K562 (cell line): ENCODE results near the gene ZBTB22. TPM values are rescaled to one million over a fixed set of nuclear protein-coding genes. Genes with fewer than 3 reads are reported as not detected.
A peak's percentile ranks its signal among the peaks of the same experiment; 100 is the strongest.

Experiments used
- CREB1 ChIP-seq, 2 experiments: sonication (generic) in 1 of 2; formaldehyde crosslinking in 1 of 2; IDR thresholded peaks; 2 replicates each; pipeline versions ENCODE4 v1.6.1 to v1.8.0; 2012 to 2022; ENCODE audit warnings: inconsistent platforms in 1 of 2, mild to moderate bottlenecking in 1 of 2, missing genetic modification reagents in 1 of 2, moderate library complexity in 1 of 2
- EP300 ChIP-seq: IDR thresholded peaks from 2 replicates; pipeline ENCODE4 v1.6.1; 2012; ENCODE audit warnings: low read length, improper control_type of control experiment
- HNRNPK ChIP-seq: fragments of 200-400 bp; formaldehyde crosslinking; IDR thresholded peaks from one replicate; pipeline ENCODE4 v1.6.1; 2018; ENCODE audit warnings: mild to moderate bottlenecking, low read depth, low read length; ENCODE audit not compliant: poor library complexity, severe bottlenecking
- KLF13 ChIP-seq: fragments of 450-650 bp; IDR thresholded peaks from 2 replicates; pipeline ENCODE4 v1.6.1; 2016; ENCODE audit warnings: missing genetic modification characterization, low read depth, mild to moderate bottlenecking, missing compliant biosample characterization, moderate library complexity, borderline replicate concordance
- MAZ ChIP-seq, 2 experiments: fragments of 450-650 bp in 1 of 2; sonication (generic) in 1 of 2; formaldehyde crosslinking; IDR thresholded peaks in 1 of 2; conservative IDR thresholded peaks in 1 of 2; 2 replicates each; pipeline versions ENCODE4 v1.4.0 to v1.5.0; 2020; ENCODE audit warnings: mild to moderate bottlenecking in 1 of 2, missing genetic modification reagents in 1 of 2
- PHB2 ChIP-seq: fragments of 450-650 bp; IDR thresholded peaks from 2 replicates; pipeline ENCODE4 v1.6.1; 2017; ENCODE audit warnings: low read depth
- POU5F1 ChIP-seq: fragments of 150-350 bp; IDR thresholded peaks from 2 replicates; pipeline ENCODE4 v1.6.1; 2014; ENCODE audit warnings: borderline replicate concordance, low read length, low read depth, mild to moderate bottlenecking; ENCODE audit not compliant: partially characterized antibody
- PRPF4 ChIP-seq: fragments of 200-400 bp; formaldehyde crosslinking; IDR thresholded peaks from one replicate; pipeline ENCODE4 v1.6.1; 2017; ENCODE audit warnings: low read length, low read depth, mild to moderate bottlenecking; ENCODE audit not compliant: insufficient read depth, poor library complexity, severe bottlenecking
- RFX5 ChIP-seq: IDR thresholded peaks from 2 replicates; pipeline ENCODE4 v1.6.1; 2011; ENCODE audit warnings: low read depth, mild to moderate bottlenecking, improper control_type of control experiment, low read length
- SAFB2 ChIP-seq: fragments of 200-400 bp; formaldehyde crosslinking; IDR thresholded peaks from 2 replicates; pipeline ENCODE4 v1.6.1; 2018; ENCODE audit warnings: borderline replicate concordance, low read length, low read depth, moderate library complexity; ENCODE audit not compliant: severe bottlenecking
- SMAD2 ChIP-seq: fragments of 150-350 bp; IDR thresholded peaks from 2 replicates; pipeline ENCODE4 v1.6.1; 2014; ENCODE audit warnings: low read depth, mild to moderate bottlenecking, low read length
- TEAD2 ChIP-seq: fragments of 450-650 bp; IDR thresholded peaks from 2 replicates; pipeline ENCODE4 v1.6.1; 2016; ENCODE audit warnings: missing genetic modification characterization, control low read depth, missing compliant biosample characterization
- THAP7 ChIP-seq: fragments of 250-450 bp; sonication (Bioruptor Pico); IDR thresholded peaks from 2 replicates; pipeline ENCODE4 v1.5.0; 2021
- WHSC1 ChIP-seq: IDR thresholded peaks from one replicate; pipeline ENCODE4 v1.6.1; 2012; ENCODE audit warnings: low read length, control low read depth, inconsistent platforms
- ZC3H11A ChIP-seq: IDR thresholded peaks from 2 replicates; pipeline ENCODE4 v1.6.1; 2012; ENCODE audit warnings: low read depth, low read length, improper control_type of control experiment
- ZNF830 ChIP-seq: fragments of 250-450 bp; sonication (Bioruptor Pico); IDR thresholded peaks from 2 replicates; pipeline ENCODE4 v1.5.0; 2021; ENCODE audit warnings: mild to moderate bottlenecking
- polyA plus RNA-seq, 8 experiments: library from polyadenylated mRNA; depleted of rRNA in 4 of 8; stranded (reverse) in 5 of 8; unstranded in 3 of 8; fragments of >200 nt; fragmentation: Nextera tagmentation in 2 of 8; fragmentation: Illumina TruSeq in 1 of 8; extraction: Ambion mirVana in 2 of 8; extraction: Trizol in 1 of 8; gene quantifications; 2 replicates each; pipeline versions ENCODE4 v1.2.1 to v1.2.3, GENCODE V29; 2011 to 2014; ENCODE audit warnings: inconsistent platforms in 1 of 8, missing spikeins in 1 of 8
- total RNA-seq, 7 experiments: library from RNA; depleted of rRNA in 6 of 7; stranded (reverse); fragments of >200 nt in 6 of 7; fragmentation: Illumina TruSeq in 2 of 7; extraction: Trizol in 2 of 7; gene quantifications; 2 replicates each; pipeline versions ENCODE4 v1.2.1 to v1.2.3, GENCODE V29; 2011 to 2021; ENCODE audit warnings: low replicate concordance in 1 of 7
- TF ChIP-seq, protein P1 (sequence below): sonication (generic); formaldehyde crosslinking; IDR thresholded peaks from 2 replicates; pipeline ENCODE4 v1.8.0; 2022; ENCODE audit warnings: mild to moderate bottlenecking, low read depth, missing genetic modification reagents
- TF ChIP-seq, protein P2 (sequence below): conservative IDR thresholded peaks from 2 replicates; pipeline ENCODE4 v1.6.1; 2011; ENCODE audit warnings: low read depth, mild to moderate bottlenecking, low read length; ENCODE audit not compliant: control insufficient read depth
- TF ChIP-seq, protein P3 (sequence below): fragments of 450-650 bp; formaldehyde crosslinking; IDR thresholded peaks from 2 replicates; pipeline ENCODE4 v1.4.0; 2020; ENCODE audit warnings: mild to moderate bottlenecking, mixed read lengths
- TF ChIP-seq, protein P4 (sequence below): fragments of 450-650 bp; IDR thresholded peaks from one replicate; pipeline ENCODE4 v1.6.1; 2018; ENCODE audit warnings: mild to moderate bottlenecking, moderate library complexity; ENCODE audit not compliant: partially characterized antibody

The ZBTB22 gene
- total and polyA plus RNA-seq, 9 of the 15 experiments (the other 6 are each of a cell fraction or from before 2014, with no cell fraction given): 0.21 to 11.9 (median 7.1) TPM

- TF ChIP-seq, protein P1, sequence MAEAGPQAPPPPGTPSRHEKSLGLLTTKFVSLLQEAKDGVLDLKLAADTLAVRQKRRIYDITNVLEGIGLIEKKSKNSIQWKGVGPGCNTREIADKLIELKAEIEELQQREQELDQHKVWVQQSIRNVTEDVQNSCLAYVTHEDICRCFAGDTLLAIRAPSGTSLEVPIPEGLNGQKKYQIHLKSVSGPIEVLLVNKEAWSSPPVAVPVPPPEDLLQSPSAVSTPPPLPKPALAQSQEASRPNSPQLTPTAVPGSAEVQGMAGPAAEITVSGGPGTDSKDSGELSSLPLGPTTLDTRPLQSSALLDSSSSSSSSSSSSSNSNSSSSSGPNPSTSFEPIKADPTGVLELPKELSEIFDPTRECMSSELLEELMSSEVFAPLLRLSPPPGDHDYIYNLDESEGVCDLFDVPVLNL (CRISPR knock-in tag): 0 out of 2 replicates have a peak, but pooled peaks have one; percentile 23
- TF ChIP-seq WHSC1 (no peak), ZC3H11A (no peak), POU5F1 (no peak), SAFB2 (no peak), RFX5 (no peak), KLF13 (tag) (peak; percentile 85), CREB1 (IDR thresholded peaks at IDR 0.05) (peak; percentile 12; the same call in 1 of the 2 replicates), CREB1 (CRISPR knock-in tag; IDR thresholded peaks at IDR 0.05) (0 out of 2 replicates have a peak, but pooled peaks have one; percentile 49), ZNF830 (CRISPR knock-in tag) (no peak), SMAD2 (no peak), PRPF4 (no peak), TEAD2 (tag) (no peak), EP300 (no peak), PHB2 (no peak), THAP7 (CRISPR knock-in tag) (no peak), MAZ (CRISPR knock-in tag; conservative IDR thresholded peaks at IDR 0.05 in 1 of 2, IDR thresholded peaks at IDR 0.05 in 1 of 2) (peak; percentile 33 to 41; a peak in 1 of 4 replicates), HNRNPK (no peak)
- TF ChIP-seq, protein P2, sequence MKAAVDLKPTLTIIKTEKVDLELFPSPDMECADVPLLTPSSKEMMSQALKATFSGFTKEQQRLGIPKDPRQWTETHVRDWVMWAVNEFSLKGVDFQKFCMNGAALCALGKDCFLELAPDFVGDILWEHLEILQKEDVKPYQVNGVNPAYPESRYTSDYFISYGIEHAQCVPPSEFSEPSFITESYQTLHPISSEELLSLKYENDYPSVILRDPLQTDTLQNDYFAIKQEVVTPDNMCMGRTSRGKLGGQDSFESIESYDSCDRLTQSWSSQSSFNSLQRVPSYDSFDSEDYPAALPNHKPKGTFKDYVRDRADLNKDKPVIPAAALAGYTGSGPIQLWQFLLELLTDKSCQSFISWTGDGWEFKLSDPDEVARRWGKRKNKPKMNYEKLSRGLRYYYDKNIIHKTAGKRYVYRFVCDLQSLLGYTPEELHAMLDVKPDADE: peak; percentile 40; the same call in 1 of the 2 replicates
- TF ChIP-seq, protein P3, sequence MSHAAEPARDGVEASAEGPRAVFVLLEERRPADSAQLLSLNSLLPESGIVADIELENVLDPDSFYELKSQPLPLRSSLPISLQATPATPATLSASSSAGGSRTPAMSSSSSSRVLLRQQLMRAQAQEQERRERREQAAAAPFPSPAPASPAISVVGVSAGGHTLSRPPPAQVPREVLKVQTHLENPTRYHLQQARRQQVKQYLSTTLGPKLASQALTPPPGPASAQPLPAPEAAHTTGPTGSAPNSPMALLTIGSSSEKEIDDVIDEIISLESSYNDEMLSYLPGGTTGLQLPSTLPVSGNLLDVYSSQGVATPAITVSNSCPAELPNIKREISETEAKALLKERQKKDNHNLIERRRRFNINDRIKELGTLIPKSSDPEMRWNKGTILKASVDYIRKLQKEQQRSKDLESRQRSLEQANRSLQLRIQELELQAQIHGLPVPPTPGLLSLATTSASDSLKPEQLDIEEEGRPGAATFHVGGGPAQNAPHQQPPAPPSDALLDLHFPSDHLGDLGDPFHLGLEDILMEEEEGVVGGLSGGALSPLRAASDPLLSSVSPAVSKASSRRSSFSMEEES (CRISPR knock-in tag): no peak
- TF ChIP-seq, protein P4, sequence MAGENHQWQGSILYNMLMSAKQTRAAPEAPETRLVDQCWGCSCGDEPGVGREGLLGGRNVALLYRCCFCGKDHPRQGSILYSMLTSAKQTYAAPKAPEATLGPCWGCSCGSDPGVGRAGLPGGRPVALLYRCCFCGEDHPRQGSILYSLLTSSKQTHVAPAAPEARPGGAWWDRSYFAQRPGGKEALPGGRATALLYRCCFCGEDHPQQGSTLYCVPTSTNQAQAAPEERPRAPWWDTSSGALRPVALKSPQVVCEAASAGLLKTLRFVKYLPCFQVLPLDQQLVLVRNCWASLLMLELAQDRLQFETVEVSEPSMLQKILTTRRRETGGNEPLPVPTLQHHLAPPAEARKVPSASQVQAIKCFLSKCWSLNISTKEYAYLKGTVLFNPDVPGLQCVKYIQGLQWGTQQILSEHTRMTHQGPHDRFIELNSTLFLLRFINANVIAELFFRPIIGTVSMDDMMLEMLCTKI: no peak
These were observed 2.4 kb downstream of the ZBTB22 start (continued) for GRCh38 chr6:33314943-33315792.
